HG03442 (cell line): ENCODE data around the gene CPLX1.

Source experiments
- ATAC-seq: cut with Tn5 transposase; IDR thresholded peaks from one replicate; pipeline ENCODE4 v1.9.1; 2021; ENCODE audit warnings: mild to moderate bottlenecking, moderate library complexity; ENCODE audit not compliant: unreplicated experiment

CPLX1 gene

GRCh38 chr4:833731-834367 is 7.9 kb upstream of the CPLX1 start:
- ATAC-seq, result no peak

GRCh38 chr4:833156-833555 is 7.2 kb upstream of the CPLX1 start:
- ATAC-seq, result no peak

GRCh38 chr4:832536-832935 is 6.6 kb upstream of the CPLX1 start:
- ATAC-seq, result no peak

DNA sequence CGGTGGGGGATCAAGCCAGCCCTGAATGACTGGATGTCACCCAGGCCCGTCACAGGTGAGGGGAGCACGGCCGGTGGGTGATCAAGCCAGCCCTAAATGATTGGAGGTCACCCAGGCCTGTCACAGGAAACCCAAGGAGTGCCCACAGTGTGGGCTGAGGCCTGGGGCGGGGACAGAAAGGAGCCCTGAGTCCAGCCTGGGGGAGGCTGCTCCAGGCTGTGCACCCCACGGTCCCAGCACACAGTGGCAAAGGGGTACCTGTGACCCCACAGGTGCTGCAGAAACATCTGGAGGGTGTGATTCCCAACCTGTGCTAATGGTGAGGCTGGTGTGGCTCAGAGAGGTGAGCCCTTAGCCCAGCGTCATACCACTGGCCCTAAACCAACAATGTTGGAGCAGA is 6.2 kb upstream of the CPLX1 start:
- ATAC-seq, result no peak

GRCh38 chr4:831483-831805 is 5.5 kb upstream of the CPLX1 start:
- ATAC-seq, result no peak

- no peak for ATAC-seq
These were observed 4.9 kb upstream of the CPLX1 start for GRCh38 chr4:830601-831482.

GRCh38 chr4:829761-830600 is 4.1 kb upstream of the CPLX1 start:
- no peak for ATAC-seq

DNA sequence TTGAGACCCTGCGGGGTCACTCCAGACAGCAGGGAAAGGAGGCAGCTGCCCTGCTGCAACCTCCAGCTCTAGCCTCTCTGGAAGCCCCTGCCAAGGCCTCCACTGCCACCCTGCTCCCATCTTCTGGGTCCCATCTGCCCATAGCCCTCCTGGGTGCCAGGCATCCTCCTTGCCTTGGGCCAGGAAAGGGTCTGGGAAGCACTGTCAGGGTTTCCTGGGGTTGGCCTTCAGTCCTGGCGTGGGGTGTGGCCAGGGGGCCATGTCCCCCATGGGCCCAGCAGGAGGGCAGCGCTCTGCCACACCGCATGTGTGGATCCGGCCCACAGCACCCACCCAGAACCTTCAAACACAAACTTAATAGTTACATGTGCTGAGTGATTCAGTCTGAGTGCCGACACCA is 3.4 kb upstream of the CPLX1 start:
- no peak for ATAC-seq

GRCh38 chr4:828641-829271 is 2.8 kb upstream of the CPLX1 start:
- no peak for ATAC-seq

- no peak for ATAC-seq
These were observed 1.5 kb upstream of the CPLX1 start for GRCh38 chr4:827209-828081.

DNA sequence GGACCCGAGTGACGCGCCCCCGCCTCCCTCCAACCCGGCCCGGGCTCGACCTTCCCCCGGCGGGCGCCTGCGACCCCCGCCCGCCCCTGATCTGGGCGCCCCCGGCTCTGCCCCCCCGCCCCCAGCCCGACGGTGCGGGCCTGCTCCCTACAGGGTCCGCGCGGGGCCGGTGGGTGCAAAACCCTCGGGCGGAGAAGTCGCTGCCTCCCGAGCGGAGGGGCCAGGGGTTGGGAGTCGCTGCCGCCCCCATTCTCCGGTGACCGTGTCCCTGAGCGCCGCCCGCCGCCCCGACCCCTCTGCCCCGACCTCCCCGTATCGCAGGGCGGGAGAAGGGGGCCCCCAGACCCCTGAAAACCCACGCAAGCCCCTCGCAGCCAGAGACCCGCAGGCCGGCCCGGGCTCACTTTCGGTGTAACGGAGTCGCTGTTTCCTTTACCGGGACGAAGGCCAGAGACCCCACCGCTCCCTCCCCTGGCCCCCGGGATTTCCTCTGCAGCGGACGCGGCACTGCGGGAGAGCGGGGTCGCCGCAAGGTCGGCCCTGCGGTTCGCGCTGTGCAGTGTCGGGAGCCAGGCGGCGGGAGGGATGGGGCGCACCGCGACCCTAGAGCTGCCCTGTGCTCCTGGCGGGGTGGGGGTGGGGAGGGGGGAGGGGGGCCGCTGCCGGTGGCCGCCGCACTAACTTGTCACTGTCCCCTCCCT is 729 bp upstream of the CPLX1 start:
- no peak for ATAC-seq

DNA sequence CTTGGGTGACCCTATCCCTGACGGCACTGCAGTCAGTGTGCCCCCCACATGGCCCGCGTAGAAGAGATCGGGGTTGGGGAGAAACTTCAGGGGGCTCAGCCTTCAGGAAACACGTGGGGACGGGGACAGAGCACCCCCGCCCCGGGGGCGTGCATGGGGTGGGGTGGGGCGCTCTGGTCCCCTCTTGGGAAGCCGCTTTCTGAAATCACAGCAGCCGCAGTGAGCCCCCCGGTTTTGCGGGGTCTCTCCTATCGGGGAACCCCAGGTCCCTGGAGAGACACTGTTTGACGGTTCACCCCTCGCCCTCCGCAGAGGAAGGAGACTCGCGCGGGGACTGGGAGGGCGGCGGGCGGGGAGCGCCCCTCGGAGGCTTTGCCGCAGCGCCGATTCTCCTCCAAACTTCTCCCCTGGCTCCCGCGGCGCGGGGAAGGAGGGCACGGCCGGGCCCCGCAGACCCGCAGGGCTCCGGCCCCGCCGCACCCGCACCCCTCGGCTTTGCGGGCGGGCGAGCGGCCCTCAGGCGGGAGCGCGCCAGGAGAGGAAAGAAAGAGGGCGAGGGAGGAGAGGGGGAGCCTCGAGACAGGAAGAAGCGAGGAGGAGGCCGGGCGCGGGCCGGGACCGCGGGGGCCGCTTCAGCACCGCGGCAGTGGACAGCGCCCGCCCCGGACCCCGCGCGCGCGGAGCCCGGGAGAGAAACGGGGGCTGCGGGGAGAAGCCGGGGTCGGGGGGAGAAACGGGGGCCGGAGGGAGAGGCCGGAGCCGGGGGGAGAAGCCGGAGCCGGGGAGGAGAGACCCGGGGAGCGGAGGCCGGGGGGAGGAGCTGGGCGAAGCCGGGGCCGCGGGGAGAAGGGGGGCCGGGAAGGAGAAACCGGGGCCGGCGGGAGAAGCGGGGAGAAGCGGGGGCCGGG is 612 bp downstream of the CPLX1 start:
- no peak for ATAC-seq

- no peak for ATAC-seq
These were observed 1.4 kb downstream of the CPLX1 start for GRCh38 chr4:824461-825062.

- ATAC-seq, result no peak
These were observed 2.0 kb downstream of the CPLX1 start for GRCh38 chr4:823761-824460.

DNA sequence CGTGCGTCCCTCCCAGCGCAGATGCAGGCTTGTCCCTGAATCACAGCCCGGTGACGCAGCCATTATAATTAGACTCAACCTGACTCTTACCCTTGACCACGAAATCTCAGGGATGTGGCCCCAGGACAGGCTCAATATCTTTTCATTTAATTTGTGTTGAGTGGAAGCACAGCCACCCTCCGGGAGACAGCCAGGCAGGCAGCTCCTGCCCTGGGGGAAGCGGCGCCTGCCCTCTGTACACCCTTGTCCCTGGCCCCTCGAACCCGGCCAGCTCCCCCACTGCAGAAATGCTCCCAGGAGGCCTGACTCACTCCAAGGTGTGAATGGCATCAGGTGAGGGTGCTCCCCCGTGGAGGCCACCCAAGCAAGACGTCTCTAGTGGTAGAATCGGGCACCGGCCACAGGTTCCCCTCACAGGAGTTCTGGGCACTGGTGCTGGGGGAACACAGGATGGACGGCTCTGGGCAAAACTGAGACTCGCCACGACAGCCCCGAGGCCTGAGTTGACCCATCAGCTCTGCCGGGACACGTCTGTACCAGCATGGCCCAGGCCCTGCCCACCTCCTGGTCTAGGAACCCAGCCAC is 2.7 kb downstream of the CPLX1 start:
- no peak for ATAC-seq

GRCh38 chr4:822361-823175 is 3.4 kb downstream of the CPLX1 start:
- ATAC-seq, result no peak
